ENCODE data around the gene NHERF2.

- TF ChIP-seq CTCF (IDR thresholded peaks at IDR 0.05) = no peak
- no peak for TF ChIP-seq EZH2 (IDR thresholded peaks at IDR 0.05)
- no peak for TF ChIP-seq EZH2phosphoT487 (IDR thresholded peaks at IDR 0.05)
Observed at GRCh38 chr16:1984347-1985225, 42.1 kb upstream of the NHERF2 start.
